Upper lobe of left lung (tissue), 4 donors: ENCODE results near the gene POPDC2.

Experiments used
- CTCF ChIP-seq, 6 experiments: fragments of 450-650 bp in 4 of 6; fragments of 200-600 bp in 2 of 6; sonication (generic) in 2 of 6; IDR thresholded peaks; one replicate each; pipeline ENCODE4 v1.5.1; 2016 to 2019; ENCODE audit warnings: antibody characterized with exemption in 6 of 6
- POLR2A ChIP-seq, 4 donors: fragments of 450-650 bp; IDR thresholded peaks; one replicate each; pipeline ENCODE4 v1.5.1; 2016 to 2017; ENCODE audit warnings: antibody characterized with exemption in 4 of 4, mild to moderate bottlenecking in 2 of 4

GRCh38 chr3:119665954-119666559 is 5.7 kb upstream of the POPDC2 start:
- TF ChIP-seq CTCF (IDR thresholded peaks at IDR 0.05) (no peak), POLR2A (IDR thresholded peaks at IDR 0.05) (no peak)
